Epithelial cell of esophagus (primary cell): ENCODE results near the gene TUFT1.
A peak's percentile ranks its signal among the peaks of the same experiment; 100 is the strongest.

Source experiments
- DNase-seq: peaks from one replicate; pipeline ENCODE4 v3.0.0; 2010; ENCODE audit warnings: low read depth
- H3K4me3 ChIP-seq: 2 replicates; pipeline ENCODE4 v1.5.1; 2011; ENCODE audit warnings: mild to moderate bottlenecking, low read length, control low read depth
- CTCF ChIP-seq: IDR thresholded peaks from 2 replicates; pipeline ENCODE4 v1.5.1; 2011; ENCODE audit warnings: low read depth, mild to moderate bottlenecking, low read length, control low read depth, inconsistent platforms; ENCODE audit not compliant: insufficient read depth; ENCODE audit errors: missing control alignments

TUFT1 gene

GRCh38 chr1:151574575-151575529 lies 34.7 kb downstream of the TUFT1 start:
- no peak overlapping the region for H3K4me3 ChIP-seq
- DNase-seq, result peak; percentile 93
- no peak for TF ChIP-seq CTCF

GRCh38 chr1:151577173-151577572 lies 37.1 kb downstream of the TUFT1 start:
- DNase-seq, result no peak
- no peak for TF ChIP-seq CTCF
- no peak overlapping the region for H3K4me3 ChIP-seq

GRCh38 chr1:151578941-151579340 lies 38.8 kb downstream of the TUFT1 start:
- no peak for TF ChIP-seq CTCF
- no peak for DNase-seq
- no peak overlapping the region for H3K4me3 ChIP-seq

GRCh38 chr1:151579436-151580225 lies 39.5 kb downstream of the TUFT1 start:
- DNase-seq, result peak; percentile 84
- H3K4me3 ChIP-seq, result no peak overlapping the region
- TF ChIP-seq CTCF, result no peak

GRCh38 chr1:151581451-151581850 lies 41.3 kb downstream of the TUFT1 start:
- no peak overlapping the region for H3K4me3 ChIP-seq
- no peak for TF ChIP-seq CTCF
- no peak for DNase-seq

GRCh38 chr1:151581921-151582320 lies 41.8 kb downstream of the TUFT1 start:
- no peak for DNase-seq
- no peak for TF ChIP-seq CTCF
- no peak overlapping the region for H3K4me3 ChIP-seq
